Liver (tissue), 3 donors: ENCODE measurements around the gene MRPS12.

Source experiments
- EGR1 ChIP-seq, 2 donors: IDR thresholded peaks; 2 replicates each; pipeline ENCODE4 v1.6.1; 2016 to 2018; ENCODE audit warnings: antibody characterized with exemption in 2 of 2, low read depth in 2 of 2
- FOXA1 ChIP-seq: IDR thresholded peaks from 2 replicates; pipeline ENCODE4 v1.6.1; 2016; ENCODE audit warnings: antibody characterized with exemption
- GABPA ChIP-seq, 2 donors: IDR thresholded peaks in 1 of 2; conservative IDR thresholded peaks in 1 of 2; 2 replicates each; pipeline ENCODE4 v1.6.1; 2016; ENCODE audit warnings: antibody characterized with exemption in 2 of 2, mild to moderate bottlenecking in 1 of 2, moderate library complexity in 1 of 2
- RAD21 ChIP-seq, 2 donors: IDR thresholded peaks; 2 replicates each; pipeline ENCODE4 v1.6.1; 2016; ENCODE audit warnings: antibody characterized with exemption in 2 of 2, mild to moderate bottlenecking in 2 of 2
- RXRA ChIP-seq, 2 donors: IDR thresholded peaks; 2 replicates each; pipeline ENCODE4 v1.6.1; 2017 to 2018; ENCODE audit warnings: antibody characterized with exemption in 2 of 2, mild to moderate bottlenecking in 1 of 2
- SP1 ChIP-seq: IDR thresholded peaks from 2 replicates; pipeline ENCODE4 v1.6.1; 2018; ENCODE audit warnings: antibody characterized with exemption, mild to moderate bottlenecking
- TAF1 ChIP-seq: conservative IDR thresholded peaks from 2 replicates; pipeline ENCODE4 v1.6.1; 2016; ENCODE audit warnings: antibody characterized with exemption, mild to moderate bottlenecking
- YY1 ChIP-seq: IDR thresholded peaks from 2 replicates; pipeline ENCODE4 v1.6.1; 2016; ENCODE audit warnings: antibody characterized with exemption, mild to moderate bottlenecking
- TF ChIP-seq, protein P1 (sequence below): fragments of 150-350 bp; IDR thresholded peaks from 2 replicates; pipeline ENCODE4 v1.5.1; 2017; ENCODE audit warnings: improper control_type of control experiment, low read depth, low read length; ENCODE audit not compliant: missing input control
- TF ChIP-seq, protein P2 (sequence below): IDR thresholded peaks from 2 replicates; pipeline ENCODE4 v1.6.1; 2016; ENCODE audit warnings: antibody characterized with exemption, mild to moderate bottlenecking
- TF ChIP-seq, protein P3 (sequence below): IDR thresholded peaks from 2 replicates; pipeline ENCODE4 v1.6.1; 2016; ENCODE audit warnings: antibody characterized with exemption
- TF ChIP-seq, protein P4 (sequence below): IDR thresholded peaks from 2 replicates; pipeline ENCODE4 v1.6.1; 2016; ENCODE audit warnings: antibody characterized with exemption
- donor health status: healthy.
- donor health status: healthy.

DNA sequence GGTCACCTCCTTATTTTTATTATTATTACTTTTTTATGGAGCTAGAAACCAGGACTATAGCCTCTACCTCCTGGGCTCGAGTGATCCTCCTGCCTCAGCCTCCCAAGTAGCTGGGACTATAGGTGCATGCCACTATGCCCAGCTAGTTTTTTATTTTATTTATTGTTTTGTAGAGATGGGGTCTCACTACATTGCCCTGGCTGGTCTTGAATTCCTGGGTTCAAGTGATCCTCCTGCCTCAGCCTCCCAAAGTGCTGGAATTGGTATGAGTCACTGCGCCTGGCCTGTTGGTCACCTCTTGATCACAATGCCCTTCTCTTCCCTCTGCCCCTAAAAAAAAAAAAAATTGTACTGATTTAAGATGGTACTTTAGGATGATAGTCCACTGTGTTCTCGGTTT, 20.4 kb downstream of the MRPS12 start:
- TF ChIP-seq SP1 = no peak
- TF ChIP-seq, protein P1, sequence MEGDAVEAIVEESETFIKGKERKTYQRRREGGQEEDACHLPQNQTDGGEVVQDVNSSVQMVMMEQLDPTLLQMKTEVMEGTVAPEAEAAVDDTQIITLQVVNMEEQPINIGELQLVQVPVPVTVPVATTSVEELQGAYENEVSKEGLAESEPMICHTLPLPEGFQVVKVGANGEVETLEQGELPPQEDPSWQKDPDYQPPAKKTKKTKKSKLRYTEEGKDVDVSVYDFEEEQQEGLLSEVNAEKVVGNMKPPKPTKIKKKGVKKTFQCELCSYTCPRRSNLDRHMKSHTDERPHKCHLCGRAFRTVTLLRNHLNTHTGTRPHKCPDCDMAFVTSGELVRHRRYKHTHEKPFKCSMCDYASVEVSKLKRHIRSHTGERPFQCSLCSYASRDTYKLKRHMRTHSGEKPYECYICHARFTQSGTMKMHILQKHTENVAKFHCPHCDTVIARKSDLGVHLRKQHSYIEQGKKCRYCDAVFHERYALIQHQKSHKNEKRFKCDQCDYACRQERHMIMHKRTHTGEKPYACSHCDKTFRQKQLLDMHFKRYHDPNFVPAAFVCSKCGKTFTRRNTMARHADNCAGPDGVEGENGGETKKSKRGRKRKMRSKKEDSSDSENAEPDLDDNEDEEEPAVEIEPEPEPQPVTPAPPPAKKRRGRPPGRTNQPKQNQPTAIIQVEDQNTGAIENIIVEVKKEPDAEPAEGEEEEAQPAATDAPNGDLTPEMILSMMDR = no peak
- no peak for TF ChIP-seq EGR1 (IDR thresholded peaks at IDR 0.05; ENCODE audit: low read depth in 2 of 2)
- no peak for TF ChIP-seq YY1
- TF ChIP-seq GABPA (IDR thresholded peaks at IDR 0.05 in 1 of 2, conservative IDR thresholded peaks at IDR 0.05 in 1 of 2) = no peak
- TF ChIP-seq, protein P2, sequence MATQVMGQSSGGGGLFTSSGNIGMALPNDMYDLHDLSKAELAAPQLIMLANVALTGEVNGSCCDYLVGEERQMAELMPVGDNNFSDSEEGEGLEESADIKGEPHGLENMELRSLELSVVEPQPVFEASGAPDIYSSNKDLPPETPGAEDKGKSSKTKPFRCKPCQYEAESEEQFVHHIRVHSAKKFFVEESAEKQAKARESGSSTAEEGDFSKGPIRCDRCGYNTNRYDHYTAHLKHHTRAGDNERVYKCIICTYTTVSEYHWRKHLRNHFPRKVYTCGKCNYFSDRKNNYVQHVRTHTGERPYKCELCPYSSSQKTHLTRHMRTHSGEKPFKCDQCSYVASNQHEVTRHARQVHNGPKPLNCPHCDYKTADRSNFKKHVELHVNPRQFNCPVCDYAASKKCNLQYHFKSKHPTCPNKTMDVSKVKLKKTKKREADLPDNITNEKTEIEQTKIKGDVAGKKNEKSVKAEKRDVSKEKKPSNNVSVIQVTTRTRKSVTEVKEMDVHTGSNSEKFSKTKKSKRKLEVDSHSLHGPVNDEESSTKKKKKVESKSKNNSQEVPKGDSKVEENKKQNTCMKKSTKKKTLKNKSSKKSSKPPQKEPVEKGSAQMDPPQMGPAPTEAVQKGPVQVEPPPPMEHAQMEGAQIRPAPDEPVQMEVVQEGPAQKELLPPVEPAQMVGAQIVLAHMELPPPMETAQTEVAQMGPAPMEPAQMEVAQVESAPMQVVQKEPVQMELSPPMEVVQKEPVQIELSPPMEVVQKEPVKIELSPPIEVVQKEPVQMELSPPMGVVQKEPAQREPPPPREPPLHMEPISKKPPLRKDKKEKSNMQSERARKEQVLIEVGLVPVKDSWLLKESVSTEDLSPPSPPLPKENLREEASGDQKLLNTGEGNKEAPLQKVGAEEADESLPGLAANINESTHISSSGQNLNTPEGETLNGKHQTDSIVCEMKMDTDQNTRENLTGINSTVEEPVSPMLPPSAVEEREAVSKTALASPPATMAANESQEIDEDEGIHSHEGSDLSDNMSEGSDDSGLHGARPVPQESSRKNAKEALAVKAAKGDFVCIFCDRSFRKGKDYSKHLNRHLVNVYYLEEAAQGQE = no peak
- no peak for TF ChIP-seq RXRA (IDR thresholded peaks at IDR 0.05)
- TF ChIP-seq RAD21 (IDR thresholded peaks at IDR 0.05) = no peak
- TF ChIP-seq FOXA1 = no peak
- TF ChIP-seq, protein P3, sequence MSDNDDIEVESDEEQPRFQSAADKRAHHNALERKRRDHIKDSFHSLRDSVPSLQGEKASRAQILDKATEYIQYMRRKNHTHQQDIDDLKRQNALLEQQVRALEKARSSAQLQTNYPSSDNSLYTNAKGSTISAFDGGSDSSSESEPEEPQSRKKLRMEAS = no peak
- TF ChIP-seq, protein P4, sequence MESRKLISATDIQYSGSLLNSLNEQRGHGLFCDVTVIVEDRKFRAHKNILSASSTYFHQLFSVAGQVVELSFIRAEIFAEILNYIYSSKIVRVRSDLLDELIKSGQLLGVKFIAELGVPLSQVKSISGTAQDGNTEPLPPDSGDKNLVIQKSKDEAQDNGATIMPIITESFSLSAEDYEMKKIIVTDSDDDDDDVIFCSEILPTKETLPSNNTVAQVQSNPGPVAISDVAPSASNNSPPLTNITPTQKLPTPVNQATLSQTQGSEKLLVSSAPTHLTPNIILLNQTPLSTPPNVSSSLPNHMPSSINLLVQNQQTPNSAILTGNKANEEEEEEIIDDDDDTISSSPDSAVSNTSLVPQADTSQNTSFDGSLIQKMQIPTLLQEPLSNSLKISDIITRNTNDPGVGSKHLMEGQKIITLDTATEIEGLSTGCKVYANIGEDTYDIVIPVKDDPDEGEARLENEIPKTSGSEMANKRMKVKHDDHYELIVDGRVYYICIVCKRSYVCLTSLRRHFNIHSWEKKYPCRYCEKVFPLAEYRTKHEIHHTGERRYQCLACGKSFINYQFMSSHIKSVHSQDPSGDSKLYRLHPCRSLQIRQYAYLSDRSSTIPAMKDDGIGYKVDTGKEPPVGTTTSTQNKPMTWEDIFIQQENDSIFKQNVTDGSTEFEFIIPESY = no peak
- TF ChIP-seq TAF1 = no peak
